ENCODE measurements around the gene TRIM10. TPM values are rescaled to one million over a fixed set of nuclear protein-coding genes. Genes with fewer than 3 reads are reported as not detected.

TRIM10 gene
- total and polyA plus RNA-seq, 2 experiments from 2014 or later = 0.31 TPM; not detected in 1

- TF ChIP-seq NANOG (IDR thresholded peaks at IDR 0.05; ENCODE audit: borderline replicate concordance) (no peak), ZNF114 (CRISPR knock-in tag; IDR thresholded peaks at IDR 0.05) (no peak), POLR2AphosphoS5 (IDR thresholded peaks at IDR 0.05; ENCODE audit: low read depth) (no peak)
These were observed 27.5 kb upstream of the TRIM10 start (continued) for GRCh38 chr6:30188541-30188940.

GRCh38 chr6:30185846-30186484, 25.0 kb upstream of the TRIM10 start:
- H3K4me2 ChIP-seq = no peak overlapping the region
- H3K4me1 ChIP-seq (ENCODE audit: insufficient read depth) = no peaks in the 10 kb centered on the region
- ATAC-seq (peak; percentile 43; the same call in 2 of the 3 replicates), DNase-seq (ENCODE audit: low spot score) (no peak)
- H3K4me3 ChIP-seq = no peak overlapping the region
- Mint-ChIP-seq H3K27ac (no peak overlapping the region), H3K9me3 (peaks cover under 1% of the 10 kb centered on the region; the same call in 1 of the 3 replicates), H3K27me3 (ENCODE audit: insufficient read depth, low read depth, poor library complexity) (peaks cover 5% of the 10 kb centered on the region), H3K36me3 (ENCODE audit: low read depth) (peaks cover 55% of the 10 kb centered on the region), H3K4me3 (no peak overlapping the region), H3K4me1 (no peaks in the 10 kb centered on the region)
- H3K27me3 ChIP-seq (ENCODE audit: insufficient read depth) = no peaks in the 10 kb centered on the region
- H2AFZ ChIP-seq = no peak overlapping the region
- H3K79me2 ChIP-seq (replicated peaks; ENCODE audit: insufficient read depth) = no peaks in the 10 kb centered on the region
- H3K36me3 ChIP-seq (ENCODE audit: insufficient read depth) = peaks cover 8% of the 10 kb centered on the region; the same call in 1 of the 2 replicates
- peak in 1 of 2 experiments; percentile 28; a peak in 2 of 4 replicates for TF ChIP-seq CTCF (conservative IDR thresholded peaks at IDR 0.05; ENCODE audit: low read depth in 2 of 2)
- no peak for TF ChIP-seq EZH2 (IDR thresholded peaks at IDR 0.05; ENCODE audit: low read depth, unreplicated experiment)
- TF ChIP-seq ETS1 (IDR thresholded peaks at IDR 0.05) = no peak
- TF ChIP-seq REST (IDR thresholded peaks at IDR 0.05; ENCODE audit: unreplicated experiment) = no peak
- TF ChIP-seq ZNF462 (CRISPR knock-in tag; IDR thresholded peaks at IDR 0.05) = no peak
- no peak for TF ChIP-seq CREB1 (CRISPR knock-in tag; IDR thresholded peaks at IDR 0.05; ENCODE audit: low read depth)
- H3F3A ChIP-seq (replicated peaks; ENCODE audit: low read depth) = no peaks in the 10 kb centered on the region
- no peaks in the 10 kb centered on the region for H3K9me2 ChIP-seq (ENCODE audit: insufficient read depth)
- H3K27ac ChIP-seq (ENCODE audit: low read depth) = no peak overlapping the region
- H4K20me1 ChIP-seq (replicated peaks; ENCODE audit: insufficient read depth) = no peaks in the 10 kb centered on the region

Data from GM23338 (cell line).